ENCODE results near the gene IGSF11.

Gene IGSF11

GRCh38 chr3:118946449-118946848 lies 88.2 kb downstream of the IGSF11 start:
- no peak for DNase-seq

GRCh38 chr3:118945834-118946233 lies 88.8 kb downstream of the IGSF11 start:
- DNase-seq = no peak

GRCh38 chr3:118943597-118943996 lies 91.0 kb downstream of the IGSF11 start:
- DNase-seq = no peak

- DNase-seq = no peak
Observed at GRCh38 chr3:118942671-118943070, 92.0 kb downstream of the IGSF11 start.

- DNase-seq = no peak
Observed at GRCh38 chr3:118942195-118942594, 92.5 kb downstream of the IGSF11 start.

- no peak for DNase-seq
Observed at GRCh38 chr3:118941236-118941635, 93.4 kb downstream of the IGSF11 start.

- DNase-seq = no peak
Observed at GRCh38 chr3:118938183-118938961, 96.3 kb downstream of the IGSF11 start.

- DNase-seq = no peak
Observed at GRCh38 chr3:118936811-118937210, 97.8 kb downstream of the IGSF11 start.

- no peak for DNase-seq
Observed at GRCh38 chr3:118932822-118933558, 101.7 kb downstream of the IGSF11 start.

- DNase-seq = no peak
Observed at GRCh38 chr3:118931996-118932395, 102.7 kb downstream of the IGSF11 start.

- no peak for DNase-seq
Observed at GRCh38 chr3:118927449-118927848, 107.2 kb downstream of the IGSF11 start.

GRCh38 chr3:118912188-118912587 lies 122.5 kb downstream of the IGSF11 start:
- DNase-seq = no peak

GRCh38 chr3:118910332-118910731 lies 124.3 kb downstream of the IGSF11 start:
- DNase-seq = no peak

GRCh38 chr3:118909763-118910162 lies 124.9 kb downstream of the IGSF11 start:
- DNase-seq = no peak

- DNase-seq = no peak
Observed at GRCh38 chr3:118907909-118908308, 126.7 kb downstream of the IGSF11 start.

GRCh38 chr3:118900737-118901525 lies 133.7 kb downstream of the IGSF11 start:
- no peak for DNase-seq

GRCh38 chr3:118890206-118890605 lies 144.4 kb downstream of the IGSF11 start:
- no peak for DNase-seq

- DNase-seq = no peak
Observed at GRCh38 chr3:118889691-118890090, 145.0 kb downstream of the IGSF11 start.

- no peak for DNase-seq
Observed at GRCh38 chr3:118886708-118887107, 147.9 kb downstream of the IGSF11 start.

GRCh38 chr3:118884748-118885206 lies 149.9 kb downstream of the IGSF11 start:
- DNase-seq = peak; percentile 29 to 41

GRCh38 chr3:118882353-118882947 lies 152.2 kb downstream of the IGSF11 start:
- DNase-seq = peak; percentile 39 to 47

GRCh38 chr3:118868051-118868450 lies 166.6 kb downstream of the IGSF11 start:
- DNase-seq = no peak

All from SHP77 (cell line).